ENCODE measurements around the gene NAPA.

Gene NAPA

DNA sequence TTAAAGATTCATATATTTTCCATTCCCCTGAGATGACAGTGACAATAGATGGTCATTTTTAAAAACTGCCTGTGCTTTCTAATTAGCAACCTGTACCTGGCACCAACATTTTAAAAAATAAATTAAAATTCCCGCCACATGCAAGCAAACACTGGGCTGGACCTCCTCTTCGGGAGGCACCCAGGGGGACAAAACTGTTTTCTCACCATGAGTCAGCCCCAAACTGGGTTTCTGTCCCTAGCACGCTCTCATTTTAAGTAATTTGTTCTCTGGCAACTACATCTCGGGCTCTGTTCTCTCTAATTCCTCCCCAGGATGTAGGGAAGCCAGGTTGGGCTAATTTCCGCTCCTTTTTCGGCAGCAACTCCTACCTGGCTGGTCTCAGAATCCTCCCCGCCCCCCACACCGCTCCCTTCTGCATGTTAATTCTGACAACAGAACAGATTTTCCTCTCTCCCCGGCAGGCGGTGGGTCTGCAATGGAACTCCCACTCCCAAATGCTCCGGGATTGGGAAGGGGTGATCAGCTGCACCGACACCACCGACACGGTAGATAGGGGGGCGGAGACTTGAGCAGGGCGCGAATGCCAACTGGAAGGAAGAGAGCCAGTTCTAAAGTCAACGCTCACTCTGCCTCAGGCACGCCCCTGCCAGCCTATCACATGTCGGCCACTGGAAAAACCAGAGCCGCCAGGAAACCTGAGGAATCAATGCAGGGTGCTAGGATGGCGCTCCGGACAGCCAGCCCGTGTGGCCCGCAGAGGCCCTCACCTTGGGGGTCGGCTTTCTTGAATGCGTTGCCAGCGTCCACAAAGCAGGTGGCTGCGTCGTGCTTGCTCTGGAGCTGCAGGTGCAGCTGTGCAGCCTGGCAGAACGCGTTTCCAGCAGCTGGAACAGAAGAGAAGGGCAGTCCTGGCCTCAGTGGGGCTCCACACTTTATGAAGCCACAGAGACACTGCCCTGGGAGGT is 14.7 kb downstream of the NAPA start:
- DNase-seq (ENCODE audit: low spot score), result no peak

DNA sequence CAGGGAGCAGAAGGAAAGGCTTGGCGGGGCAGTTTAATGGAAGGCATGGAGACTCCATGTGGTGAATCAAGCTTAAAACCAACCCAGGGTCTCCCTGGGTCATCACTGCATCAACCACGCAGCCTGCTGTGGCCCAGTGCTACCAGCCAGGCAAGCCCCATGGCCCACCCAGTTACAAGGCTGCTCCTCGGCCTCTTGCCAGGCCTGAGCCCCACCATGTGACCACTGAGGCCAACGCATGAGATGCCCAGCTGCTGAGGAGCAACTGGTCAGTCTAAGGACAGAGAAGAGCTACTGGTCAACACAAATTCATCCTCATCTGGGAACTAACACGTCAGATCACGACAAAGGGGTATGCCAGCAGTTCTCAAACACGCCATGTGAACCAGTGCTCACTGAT is 15.5 kb downstream of the NAPA start:
- no peak for DNase-seq (ENCODE audit: low spot score)

DNA sequence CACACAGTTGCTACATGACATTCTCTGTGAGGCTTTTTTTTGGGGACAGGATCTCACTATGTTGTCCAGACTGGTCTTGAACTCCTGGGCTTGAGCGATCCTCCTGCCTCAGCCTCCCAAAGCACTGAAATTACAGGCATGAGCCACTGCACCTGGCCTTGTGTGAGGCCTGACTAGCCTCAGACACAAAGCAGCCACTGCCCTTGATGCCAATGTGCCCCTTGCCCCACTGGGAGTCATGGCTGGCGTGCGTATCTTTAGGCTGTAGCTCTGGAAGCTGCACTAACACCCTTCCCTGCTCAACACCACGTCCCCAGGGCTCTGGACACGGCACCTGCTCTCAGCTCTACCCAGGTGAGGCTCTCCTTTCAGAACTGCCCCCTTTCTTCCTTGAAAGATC is 16.3 kb downstream of the NAPA start:
- DNase-seq (ENCODE audit: low spot score), result no peak

DNA sequence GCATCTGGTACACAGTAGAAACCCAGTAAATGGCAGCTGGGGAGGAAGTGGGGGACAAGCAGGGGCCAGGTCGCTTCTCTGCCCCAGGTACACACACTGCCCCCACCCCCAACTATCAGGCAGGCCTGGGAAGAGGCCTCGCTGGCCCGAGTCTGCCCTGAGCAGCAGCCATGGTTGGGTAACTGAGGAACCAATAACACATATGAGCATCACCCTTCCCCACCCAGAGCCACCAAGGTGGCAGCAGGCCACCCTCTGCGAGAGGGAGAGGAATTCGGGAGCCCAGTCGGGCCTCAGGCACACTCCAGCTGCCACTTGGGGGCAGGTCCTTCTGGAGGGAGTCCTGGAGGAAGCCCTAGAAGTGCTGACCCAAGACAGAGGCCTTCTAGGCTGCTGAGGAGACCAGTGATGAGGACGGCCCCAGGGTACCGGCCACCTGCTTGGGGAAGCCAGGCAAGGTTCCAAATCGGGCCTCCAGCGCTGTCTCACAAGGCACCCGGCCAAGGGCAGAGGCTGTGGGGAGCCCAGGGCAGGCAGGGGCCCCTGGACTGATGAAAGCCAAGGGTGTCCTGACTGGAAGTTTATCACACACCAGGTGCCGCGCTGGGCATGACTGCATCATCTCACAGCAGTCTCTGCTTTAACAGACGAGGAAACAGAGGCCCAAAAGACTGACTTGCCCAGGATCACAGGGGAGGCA is 16.9 kb downstream of the NAPA start:
- DNase-seq (ENCODE audit: low spot score), result no peak

DNA sequence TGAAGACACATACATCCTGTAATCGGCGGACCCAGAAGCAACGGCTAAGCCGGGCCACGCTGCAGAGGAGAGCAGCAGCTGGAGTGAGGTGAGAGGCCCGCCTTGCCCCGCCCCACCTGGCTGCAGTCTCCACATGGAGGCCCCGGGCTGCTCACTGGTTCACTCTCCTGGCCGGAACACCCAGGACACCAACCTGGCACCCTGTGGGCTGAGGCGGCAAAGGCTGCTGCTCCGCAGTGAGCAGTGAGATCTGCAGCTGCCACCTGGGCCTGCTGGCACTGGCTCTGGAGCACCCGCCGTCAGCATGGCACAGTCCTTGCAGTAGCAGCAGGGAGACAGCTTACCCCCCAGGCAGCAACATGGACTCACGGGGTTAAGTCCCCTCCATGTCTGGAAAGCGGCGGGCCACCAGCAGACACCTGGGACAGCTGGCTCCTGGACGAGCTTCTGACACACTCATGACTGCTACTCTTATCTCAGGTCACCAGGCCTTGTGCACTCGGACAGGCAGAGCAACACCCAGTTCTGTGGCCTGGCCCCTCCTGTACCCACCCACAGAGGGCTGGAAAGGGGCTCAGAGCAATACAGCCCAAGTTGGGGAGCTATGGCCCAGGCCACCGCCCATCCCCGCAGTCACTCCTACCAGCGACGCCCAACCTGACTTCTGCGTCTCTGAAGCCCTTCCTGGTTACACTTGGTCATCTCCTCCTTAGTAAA is 17.7 kb downstream of the NAPA start:
- no peak for DNase-seq (ENCODE audit: low spot score)

DNA sequence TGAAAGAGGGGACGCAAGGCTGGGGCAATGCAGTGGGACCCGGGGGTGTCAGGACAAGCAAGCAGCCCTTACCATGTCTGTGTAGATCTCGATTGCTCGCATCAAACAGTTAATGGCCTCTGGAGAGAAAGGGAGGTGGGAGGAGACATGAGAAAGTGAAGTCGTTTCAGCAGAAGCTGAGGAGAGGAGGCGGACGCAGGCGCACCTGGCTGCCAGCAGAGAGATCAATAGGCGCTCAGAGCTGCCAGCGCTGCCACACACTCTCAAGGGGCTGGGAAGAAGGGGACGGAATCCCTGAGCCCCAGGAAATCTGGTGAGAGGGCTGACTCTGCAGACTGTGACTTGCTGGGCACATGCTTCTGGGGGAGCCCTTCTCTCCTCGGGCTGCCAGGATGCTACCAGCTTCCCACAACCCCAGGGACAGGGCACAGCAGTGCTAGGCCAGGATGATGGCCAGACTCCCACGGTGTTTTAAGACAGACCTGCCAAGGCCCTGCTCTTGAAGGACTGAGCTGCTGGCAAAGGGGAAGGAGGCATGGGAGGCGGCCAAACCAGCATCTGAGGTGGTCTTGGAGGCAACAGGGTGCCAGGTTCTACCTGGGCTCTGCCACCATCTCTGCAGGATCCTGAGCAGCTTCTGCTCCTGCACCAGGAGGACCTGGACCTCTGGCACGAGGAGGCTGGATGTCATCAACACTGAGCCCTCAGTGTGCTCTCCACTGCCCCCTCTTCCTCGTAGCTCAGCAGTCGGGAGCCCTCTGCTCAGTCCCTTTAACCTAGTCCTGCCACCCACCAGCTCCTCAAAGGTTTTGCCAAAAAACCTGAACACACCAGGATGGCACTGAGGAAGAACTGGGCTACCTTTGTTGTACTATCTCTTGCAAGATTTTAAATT is 19.1 kb downstream of the NAPA start:
- DNase-seq (ENCODE audit: low spot score), result no peak

DNA sequence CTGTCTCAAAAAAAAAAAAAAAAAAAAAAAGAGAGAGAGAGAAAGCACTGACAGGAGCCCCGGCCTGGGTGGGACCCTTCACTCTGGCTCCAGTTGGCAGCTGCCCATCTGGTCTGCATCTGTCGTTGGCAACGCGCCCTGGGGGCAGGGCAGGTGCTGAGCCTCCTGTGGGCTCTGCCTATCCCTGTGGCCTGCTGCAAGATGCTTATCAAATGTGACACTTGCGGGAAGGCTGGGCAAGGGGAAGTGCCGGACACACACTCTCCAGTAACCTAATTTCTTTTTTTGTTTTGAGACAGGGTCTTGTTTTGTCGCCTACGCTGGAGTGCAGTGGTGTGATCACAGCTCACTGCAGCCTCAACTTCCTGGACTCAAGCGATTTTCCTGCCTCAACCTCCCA is 20.1 kb downstream of the NAPA start:
- peak; percentile 82 for DNase-seq (ENCODE audit: low spot score)

DNA sequence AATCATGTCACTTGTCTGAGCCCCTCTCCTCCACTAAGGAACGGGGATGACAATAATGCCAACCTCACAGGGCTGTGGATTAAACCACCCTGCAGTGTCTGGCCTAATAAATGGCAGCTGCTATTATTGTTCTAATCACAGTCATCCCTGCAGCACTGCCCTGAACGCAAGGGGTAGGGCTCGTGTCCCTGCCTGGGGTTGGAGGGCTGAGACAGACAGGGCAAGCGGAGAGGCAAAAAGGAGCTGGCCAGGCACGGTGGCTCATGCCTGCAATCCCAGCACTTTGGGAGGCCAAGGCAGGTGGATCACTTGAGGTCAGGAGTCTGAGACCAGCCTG is 20.7 kb downstream of the NAPA start:
- DNase-seq (ENCODE audit: low spot score), result no peak

DNA sequence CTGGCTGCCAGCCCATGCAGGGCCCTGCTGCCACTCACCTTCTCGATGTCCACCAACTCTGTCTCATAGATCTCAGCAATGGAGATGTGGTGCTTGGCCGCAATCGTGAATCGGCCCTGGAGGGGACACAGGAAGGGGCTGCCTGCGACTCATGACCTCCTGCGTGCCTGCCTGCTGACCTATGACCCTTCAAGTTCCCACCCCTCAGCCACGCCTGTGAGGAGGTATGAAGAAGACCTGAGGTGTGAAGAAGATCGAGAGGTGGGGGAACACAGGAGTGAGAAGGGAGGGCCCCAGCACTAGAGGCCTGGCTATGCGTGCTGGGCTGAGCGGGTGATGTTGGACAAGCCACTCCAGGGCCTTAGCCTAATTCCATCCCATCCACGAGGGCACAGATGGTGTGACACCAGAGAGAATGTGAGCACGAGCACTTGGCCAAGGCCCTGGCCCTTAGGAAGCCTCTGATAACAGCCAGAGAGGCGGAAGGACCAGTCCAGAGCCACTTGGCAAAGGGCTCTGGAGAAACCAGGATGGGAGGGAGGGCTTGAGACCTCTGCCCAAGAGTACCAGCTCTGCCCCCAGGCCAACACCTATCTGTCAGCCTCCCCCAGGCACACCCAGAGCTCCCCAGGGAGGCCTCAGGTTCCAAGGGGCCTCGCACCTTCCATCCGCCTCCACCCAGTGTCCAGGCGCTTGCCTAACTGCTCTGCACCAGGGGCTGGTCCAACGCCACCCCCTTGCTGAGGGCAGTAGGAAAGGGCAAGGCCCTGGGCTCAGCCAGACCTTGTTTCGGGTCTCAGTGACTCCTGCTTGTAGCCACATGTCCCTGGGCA is 21.3 kb downstream of the NAPA start:
- no peak for DNase-seq (ENCODE audit: low spot score)

DNA sequence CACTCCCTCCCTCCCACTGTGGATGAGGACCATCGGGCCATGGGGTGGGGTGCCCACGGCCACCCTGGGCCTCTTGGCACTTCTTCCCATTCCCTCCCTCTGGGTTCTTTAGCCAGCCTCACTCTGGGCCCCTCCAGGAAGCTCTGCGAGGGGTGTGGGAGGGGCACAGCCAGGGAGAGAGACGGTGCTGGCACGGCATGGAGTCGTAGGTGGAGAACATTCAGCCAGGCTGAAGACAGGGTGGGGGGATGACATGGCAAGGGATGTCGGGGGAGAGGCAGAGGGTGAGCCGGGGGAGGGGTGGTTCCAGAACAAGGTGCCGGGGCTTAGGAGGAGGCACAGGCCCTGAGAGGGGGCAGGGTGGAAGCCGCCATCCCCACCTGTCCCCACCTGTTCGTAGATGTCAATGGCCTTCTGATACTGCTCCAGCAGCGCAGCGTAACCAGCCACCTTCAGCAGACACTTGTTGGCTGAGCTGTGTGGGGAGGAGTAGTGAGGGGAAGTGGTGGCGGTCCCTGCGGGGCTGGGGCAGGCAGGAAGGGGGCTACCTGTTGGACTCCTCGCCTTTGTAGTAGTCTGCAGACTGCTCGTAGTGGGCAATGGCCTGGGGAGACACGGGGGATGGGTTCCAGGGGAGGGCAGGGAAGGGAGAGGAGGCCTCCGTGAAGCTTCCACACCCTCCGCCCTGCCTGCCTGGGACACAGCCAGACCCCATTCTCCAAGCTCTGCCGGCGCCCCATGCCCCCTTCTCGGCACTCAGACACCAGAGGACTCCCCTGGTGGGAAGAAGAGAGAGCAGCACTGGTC is 22.1 kb downstream of the NAPA start:
- DNase-seq (ENCODE audit: low spot score), result no peak

DNA sequence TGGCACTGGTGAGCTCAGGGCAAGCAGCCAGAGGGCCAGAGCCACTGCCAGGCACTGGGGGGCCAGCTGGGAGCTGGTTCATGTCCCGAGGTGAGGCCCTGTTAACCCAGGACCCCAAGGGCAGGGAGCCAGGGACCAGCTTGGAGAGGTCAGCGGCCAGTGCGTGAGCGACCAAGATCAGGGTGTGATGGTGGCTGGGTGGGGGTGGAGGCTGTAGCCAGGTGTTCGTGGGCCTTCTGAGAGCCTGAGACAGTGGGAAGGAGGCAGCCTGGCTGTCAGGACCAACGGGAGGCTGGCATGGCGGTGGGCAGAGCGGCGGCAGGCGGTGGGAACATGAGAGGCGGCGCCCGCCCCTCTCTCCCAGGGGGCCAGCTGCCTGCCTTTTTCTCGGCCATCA is 22.7 kb downstream of the NAPA start:
- no peak for DNase-seq (ENCODE audit: low spot score)

DNA sequence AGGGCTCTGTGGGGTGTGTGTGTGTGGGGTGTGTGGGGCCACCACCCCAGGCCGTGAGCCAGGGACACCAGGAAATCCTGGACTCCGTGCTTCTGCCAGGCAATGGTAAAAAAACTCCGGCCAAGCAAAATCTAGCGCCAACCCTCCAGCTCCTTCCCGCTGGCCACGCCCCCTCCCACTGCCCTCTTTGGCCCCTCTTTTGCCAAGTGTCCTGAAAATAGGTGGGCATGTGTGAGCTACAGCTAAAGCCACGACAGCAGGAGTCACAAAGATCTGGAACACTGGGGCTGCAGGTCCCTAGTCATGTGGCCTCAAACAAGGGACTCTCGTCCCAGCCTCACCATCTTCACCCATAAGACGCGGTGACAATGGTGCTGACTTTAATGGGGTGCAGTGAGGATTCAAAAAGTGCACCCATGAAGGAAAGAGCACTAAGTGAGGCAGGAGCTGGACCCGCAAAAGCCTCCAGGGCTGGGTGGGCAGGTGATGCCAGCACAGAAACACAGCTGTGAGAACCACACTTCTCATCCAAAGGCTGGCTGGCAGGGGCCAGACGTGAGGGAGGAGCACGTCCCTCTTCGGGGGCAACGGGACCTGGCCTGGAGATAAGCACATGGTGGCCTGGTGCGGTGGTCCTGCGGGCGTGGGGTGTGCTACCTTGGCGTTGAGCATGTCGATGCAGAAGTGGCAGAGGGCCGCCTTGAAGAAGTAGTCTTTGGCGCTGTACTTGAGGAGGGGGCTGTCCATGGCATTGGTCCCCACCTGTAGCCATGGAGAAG is 23.3 kb downstream of the NAPA start:
- DNase-seq (ENCODE audit: low spot score), result no peak

DNA sequence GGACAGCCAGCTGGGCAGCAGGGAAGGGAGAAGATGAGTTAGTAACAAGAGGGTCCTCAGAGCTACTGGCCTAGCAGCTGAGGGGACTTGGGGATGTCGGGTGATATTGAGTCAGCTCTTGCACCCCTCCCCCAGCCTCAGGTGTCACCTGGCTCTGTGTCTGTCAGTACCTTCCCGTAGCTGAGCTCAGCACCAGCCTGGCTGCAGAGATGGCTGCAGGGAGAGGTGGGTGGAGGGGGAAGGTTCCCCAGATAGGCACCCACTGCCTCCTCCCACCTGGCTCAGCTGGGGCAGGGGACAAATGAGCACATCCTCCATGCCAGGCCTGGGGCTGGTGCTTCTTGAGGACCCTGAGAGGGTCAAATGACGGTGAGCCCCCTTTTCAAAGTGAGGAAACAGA is 24.0 kb downstream of the NAPA start:
- DNase-seq (ENCODE audit: low spot score), result no peak

DNA sequence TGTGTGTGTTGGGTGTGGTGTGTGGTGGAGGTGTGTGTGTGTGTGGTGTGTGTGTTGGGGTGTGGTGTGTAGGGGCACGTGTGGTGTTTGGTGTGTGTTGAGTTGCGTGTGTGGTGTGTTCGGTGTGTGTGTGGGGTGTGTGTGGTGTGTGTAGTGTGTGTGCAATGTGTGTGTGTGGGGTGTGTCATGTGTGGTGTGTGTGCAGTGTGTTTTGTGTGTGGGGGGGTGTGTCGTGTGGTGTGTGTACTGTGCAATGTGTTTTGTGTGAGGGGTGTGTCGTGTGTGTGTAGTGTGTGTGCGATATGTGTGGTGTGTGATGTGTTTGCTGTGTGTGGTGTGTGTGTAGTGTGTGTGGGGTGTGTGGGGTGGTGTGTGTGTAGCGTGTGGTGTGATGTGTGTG is 24.8 kb downstream of the NAPA start:
- DNase-seq (ENCODE audit: low spot score), result no peak

DNA sequence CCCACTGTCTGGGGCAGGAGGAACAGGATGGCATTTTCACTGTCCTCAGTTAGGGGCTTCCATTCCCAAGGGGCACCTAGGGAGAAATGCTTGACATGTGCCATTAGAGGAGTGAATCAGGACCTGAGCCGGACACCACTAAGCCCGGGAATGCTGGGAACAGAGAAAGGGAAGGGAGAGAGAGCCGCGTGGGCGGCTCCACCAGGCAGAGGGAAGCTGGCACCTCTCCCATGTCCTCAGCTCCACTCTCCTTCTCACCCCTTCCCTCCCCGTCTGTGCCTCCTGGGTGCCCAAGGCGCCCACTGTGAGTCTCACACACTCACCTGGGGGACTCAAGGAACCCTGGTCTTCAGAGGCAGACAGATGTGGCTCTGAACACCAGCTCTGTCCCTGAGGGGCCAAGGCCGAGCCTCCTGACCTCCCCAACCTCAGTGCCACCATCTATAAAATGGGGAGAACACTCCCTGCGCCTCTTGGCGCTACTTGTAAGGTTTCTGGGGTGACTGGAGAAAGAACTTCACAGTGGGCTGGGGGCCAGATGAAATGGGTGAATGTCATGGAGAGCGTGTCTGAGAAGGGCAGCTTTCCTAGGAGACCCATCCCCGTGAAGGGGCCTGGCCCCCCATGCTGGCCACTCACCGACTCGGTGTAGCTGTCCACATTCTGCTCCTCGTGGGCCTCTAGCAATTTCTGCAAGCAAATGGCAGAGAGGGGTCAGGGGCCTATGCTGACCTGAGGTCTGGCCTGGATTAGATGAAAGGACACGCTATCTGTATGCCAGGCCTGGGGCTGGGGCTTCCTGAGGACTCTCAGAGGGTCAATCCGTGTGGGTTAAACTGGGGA is 25.6 kb downstream of the NAPA start:
- DNase-seq (ENCODE audit: low spot score), result no peak

DNA sequence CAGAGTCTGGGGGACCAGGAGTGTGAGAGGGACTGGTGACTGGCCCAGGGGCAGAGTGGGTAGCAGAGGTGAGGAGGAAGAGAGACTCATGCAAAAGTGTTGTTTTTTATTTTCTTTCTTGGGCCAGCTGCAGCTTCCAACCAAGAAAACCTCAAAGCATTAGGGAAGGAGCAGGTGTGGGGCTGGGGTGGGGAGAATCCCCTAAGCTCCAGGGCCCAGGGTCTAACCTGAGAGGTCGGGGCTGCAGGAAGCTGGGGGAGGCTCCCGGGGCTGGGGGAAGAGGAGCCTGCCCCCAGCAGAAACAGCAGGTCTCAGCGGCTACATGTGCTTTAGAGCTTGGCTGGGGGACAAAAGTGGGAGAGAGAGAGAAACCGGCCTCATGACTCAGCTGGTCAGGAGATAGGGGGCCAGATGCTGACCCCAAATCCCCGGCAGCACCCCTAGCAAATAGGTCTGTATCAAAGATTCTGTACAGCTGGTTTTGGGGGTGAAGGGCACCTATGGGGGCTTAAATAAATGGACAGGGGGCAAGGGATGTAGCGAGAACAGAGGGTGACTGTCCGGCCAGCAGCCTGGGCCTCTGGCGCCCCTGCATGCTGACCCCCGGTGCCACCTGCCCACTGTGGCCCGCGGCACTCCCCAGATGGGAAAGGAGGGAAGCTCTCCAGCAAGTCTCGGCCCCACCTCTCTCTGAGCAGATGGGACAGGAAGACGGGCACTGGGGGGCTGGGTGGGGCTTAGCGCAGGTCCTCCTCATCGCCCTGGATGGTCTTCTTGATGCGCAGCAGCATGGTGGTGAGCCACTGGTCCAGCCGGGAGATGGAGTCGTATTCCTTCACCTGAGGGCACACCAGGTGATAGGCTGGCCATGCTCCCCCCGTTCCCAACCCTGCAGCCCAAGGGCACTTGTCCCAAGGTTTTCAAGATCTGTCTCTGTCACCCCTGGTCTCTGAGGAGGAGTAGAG is 27.0 kb downstream of the NAPA start:
- DNase-seq (ENCODE audit: low spot score), result no peak

DNA sequence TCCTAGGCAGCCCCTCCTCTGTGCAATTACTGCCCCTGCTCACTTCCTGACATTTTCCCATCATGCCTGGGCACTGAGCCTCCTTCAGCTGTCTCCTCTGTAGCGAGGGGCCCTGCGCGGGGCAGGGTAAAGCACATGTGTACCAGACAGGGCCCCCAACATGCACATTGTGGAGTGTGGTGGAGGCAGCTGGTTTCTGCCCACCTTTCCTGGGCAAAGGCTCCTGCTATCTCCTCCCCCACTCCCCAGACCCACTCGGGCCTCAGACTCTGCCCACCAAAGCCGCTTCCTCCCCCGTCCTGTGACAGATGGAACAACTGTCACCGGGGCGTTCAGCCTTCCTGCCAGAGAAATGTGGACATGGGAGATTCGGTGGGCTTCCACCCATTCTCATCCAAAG is 28.0 kb downstream of the NAPA start:
- no peak for DNase-seq (ENCODE audit: low spot score)

Measured in left forelimb (tissue), 1 donor.